ENCODE measurements around the gene ARHGAP15.

The ARHGAP15 gene

GRCh38 chr2:143476336-143477087 is 347.3 kb downstream of the ARHGAP15 start:
- Histone ChIP-seq H3K4me3 (ENCODE audit: low read depth, low read length) (no peak overlapping the region), H3K27me3 (no peaks in the 10 kb centered on the region), H3K4me1 (no peaks in the 10 kb centered on the region), H3K36me3 (no peaks in the 10 kb centered on the region), H3K9me3 (no peaks in the 10 kb centered on the region)
- no peak for DNase-seq
- TF ChIP-seq CTCF (IDR thresholded peaks at IDR 0.05; ENCODE audit: low read depth, low read length): no peak

- H3K27me3 ChIP-seq: no peaks in the 10 kb centered on the region
- H3K4me1 ChIP-seq: no peaks in the 10 kb centered on the region
- H3K36me3 ChIP-seq: no peaks in the 10 kb centered on the region
- no peak for TF ChIP-seq CTCF (IDR thresholded peaks at IDR 0.05; ENCODE audit: low read depth, low read length)
- no peak for DNase-seq
- no peaks in the 10 kb centered on the region for H3K9me3 ChIP-seq
- H3K4me3 ChIP-seq (ENCODE audit: low read depth, low read length): no peak overlapping the region
These were observed 348.7 kb downstream of the ARHGAP15 start for GRCh38 chr2:143477714-143478443.

- H3K27me3 ChIP-seq: no peaks in the 10 kb centered on the region
- H3K4me3 ChIP-seq (ENCODE audit: low read depth, low read length): no peak overlapping the region
- DNase-seq: no peak
These were observed 350.9 kb downstream of the ARHGAP15 start for GRCh38 chr2:143480086-143480485.

GRCh38 chr2:143480601-143481236 is 351.5 kb downstream of the ARHGAP15 start:
- no peak overlapping the region for H3K4me3 ChIP-seq (ENCODE audit: low read depth, low read length)
- no peak for TF ChIP-seq CTCF (IDR thresholded peaks at IDR 0.05; ENCODE audit: low read depth, low read length)
- no peaks in the 10 kb centered on the region for H3K9me3 ChIP-seq

More at GRCh38 chr2:143480086-143480485, 350.9 kb downstream of the ARHGAP15 start:
- H3K9me3 ChIP-seq: no peaks in the 10 kb centered on the region
- no peak for TF ChIP-seq CTCF (IDR thresholded peaks at IDR 0.05; ENCODE audit: low read depth, low read length)
- H3K36me3 ChIP-seq: no peaks in the 10 kb centered on the region
- H3K4me1 ChIP-seq: no peaks in the 10 kb centered on the region

GRCh38 chr2:143481237-143481623 is 352.0 kb downstream of the ARHGAP15 start:
- no peak for TF ChIP-seq CTCF (IDR thresholded peaks at IDR 0.05; ENCODE audit: low read depth, low read length)
- Histone ChIP-seq H3K9me3 (no peaks in the 10 kb centered on the region), H3K36me3 (no peaks in the 10 kb centered on the region), H3K27me3 (no peaks in the 10 kb centered on the region), H3K4me1 (no peaks in the 10 kb centered on the region), H3K4me3 (ENCODE audit: low read depth, low read length) (no peak overlapping the region)
- DNase-seq: no peak

More at GRCh38 chr2:143480601-143481236, 351.5 kb downstream of the ARHGAP15 start:
- no peak for DNase-seq
- no peaks in the 10 kb centered on the region for H3K36me3 ChIP-seq
- no peaks in the 10 kb centered on the region for H3K27me3 ChIP-seq
- H3K4me1 ChIP-seq: no peaks in the 10 kb centered on the region
